ENCODE measurements around the gene XKR8. TPM values are rescaled to one million over a fixed set of nuclear protein-coding genes. Genes with fewer than 3 reads are reported as not detected.

The XKR8 gene
- total RNA-seq, 2 donors from 2014 or later, result 7.1 to 9.8 TPM

DNA sequence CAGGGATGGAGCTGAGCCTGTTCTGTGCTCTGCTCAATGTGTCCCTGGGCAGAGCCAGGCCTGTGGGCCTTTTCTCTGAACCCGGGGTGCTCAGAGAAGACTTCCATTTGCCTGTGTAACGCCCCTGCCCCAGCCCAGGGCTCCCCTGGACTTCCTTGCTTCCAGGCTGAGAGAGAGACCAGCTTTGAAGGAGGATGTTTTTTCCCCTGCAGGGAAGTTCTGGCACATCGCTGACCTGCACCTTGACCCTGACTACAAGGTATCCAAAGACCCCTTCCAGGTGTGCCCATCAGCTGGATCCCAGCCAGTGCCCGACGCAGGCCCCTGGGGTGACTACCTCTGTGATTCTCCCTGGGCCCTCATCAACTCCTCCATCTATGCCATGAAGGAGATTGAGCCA is 14.8 kb upstream of the XKR8 start:
- intact Hi-C loops (cut with DNase I), result no loop called here

DNA sequence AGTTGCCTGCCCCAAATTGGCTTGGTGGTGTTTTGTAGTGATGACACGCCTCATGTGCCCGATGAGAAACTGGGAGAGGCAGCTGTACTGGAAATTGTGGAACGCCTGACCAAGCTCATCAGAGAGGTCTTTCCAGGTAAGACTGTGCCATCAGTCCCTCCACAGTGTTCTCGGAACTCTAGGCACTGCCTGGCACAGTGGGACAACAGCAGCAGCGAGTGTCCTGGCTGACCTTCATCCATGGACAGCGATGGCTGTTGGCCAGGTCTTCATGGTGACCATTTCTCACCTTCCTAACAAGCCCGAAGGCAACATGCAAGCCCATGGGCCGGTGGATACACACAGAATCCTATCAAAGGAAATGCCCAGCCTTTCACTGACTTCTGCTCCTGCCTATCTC is 10.7 kb upstream of the XKR8 start:
- intact Hi-C loops (cut with DNase I), result no loop called here
- DNase-seq, result no peak
- TF ChIP-seq, protein P1, sequence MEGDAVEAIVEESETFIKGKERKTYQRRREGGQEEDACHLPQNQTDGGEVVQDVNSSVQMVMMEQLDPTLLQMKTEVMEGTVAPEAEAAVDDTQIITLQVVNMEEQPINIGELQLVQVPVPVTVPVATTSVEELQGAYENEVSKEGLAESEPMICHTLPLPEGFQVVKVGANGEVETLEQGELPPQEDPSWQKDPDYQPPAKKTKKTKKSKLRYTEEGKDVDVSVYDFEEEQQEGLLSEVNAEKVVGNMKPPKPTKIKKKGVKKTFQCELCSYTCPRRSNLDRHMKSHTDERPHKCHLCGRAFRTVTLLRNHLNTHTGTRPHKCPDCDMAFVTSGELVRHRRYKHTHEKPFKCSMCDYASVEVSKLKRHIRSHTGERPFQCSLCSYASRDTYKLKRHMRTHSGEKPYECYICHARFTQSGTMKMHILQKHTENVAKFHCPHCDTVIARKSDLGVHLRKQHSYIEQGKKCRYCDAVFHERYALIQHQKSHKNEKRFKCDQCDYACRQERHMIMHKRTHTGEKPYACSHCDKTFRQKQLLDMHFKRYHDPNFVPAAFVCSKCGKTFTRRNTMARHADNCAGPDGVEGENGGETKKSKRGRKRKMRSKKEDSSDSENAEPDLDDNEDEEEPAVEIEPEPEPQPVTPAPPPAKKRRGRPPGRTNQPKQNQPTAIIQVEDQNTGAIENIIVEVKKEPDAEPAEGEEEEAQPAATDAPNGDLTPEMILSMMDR (IDR thresholded peaks at IDR 0.05), result no peak
- Histone ChIP-seq H3K27ac (no peak overlapping the region), H3K9me3 (no peaks in the 10 kb centered on the region), H3K9ac (ENCODE audit: low read depth in 2 of 2, low read length in 2 of 2) (no peak overlapping the region), H3K4me1 (no peaks in the 10 kb centered on the region), H3K36me3 (no peaks in the 10 kb centered on the region), H3K4me3 (no peak overlapping the region), H3K27me3 (no peaks in the 10 kb centered on the region)

More for the DNA sequence above, 14.8 kb upstream of the XKR8 start:
- H3K36me3 ChIP-seq, result no peaks in the 10 kb centered on the region
- H3K4me3 ChIP-seq, result no peak overlapping the region
- H3K27ac ChIP-seq, result no peak overlapping the region
- no peaks in the 10 kb centered on the region for H3K27me3 ChIP-seq
- no peak for DNase-seq
- no peak overlapping the region for H3K9ac ChIP-seq (ENCODE audit: low read depth in 2 of 2, low read length in 2 of 2)
- no peaks in the 10 kb centered on the region for H3K9me3 ChIP-seq
- H3K4me1 ChIP-seq, result no peaks in the 10 kb centered on the region
- TF ChIP-seq, protein P1 (IDR thresholded peaks at IDR 0.05), result no peak

DNA sequence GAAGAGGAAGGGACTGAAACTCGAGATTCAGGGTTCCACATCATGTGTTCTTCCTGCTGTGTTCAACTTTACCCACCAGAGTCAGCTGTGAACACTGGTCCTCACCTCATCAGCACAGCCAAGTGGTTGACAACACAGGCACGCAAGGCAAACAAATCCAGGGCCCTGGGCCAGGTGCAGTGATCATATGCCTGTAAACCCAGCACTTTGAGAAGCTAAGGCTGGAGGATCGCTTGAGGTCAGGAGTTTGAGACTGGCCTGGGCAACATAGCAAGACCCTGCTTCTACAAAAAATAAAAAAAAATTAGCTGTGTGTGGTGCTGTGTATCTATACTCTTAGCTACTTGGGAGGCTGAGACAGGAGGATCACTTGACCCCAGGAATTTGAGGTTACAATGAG is 8.4 kb upstream of the XKR8 start:
- Histone ChIP-seq H3K36me3 (no peaks in the 10 kb centered on the region), H3K9me3 (no peaks in the 10 kb centered on the region), H3K9ac (ENCODE audit: low read depth in 2 of 2, low read length in 2 of 2) (no peak overlapping the region), H3K4me1 (no peaks in the 10 kb centered on the region), H3K4me3 (no peak overlapping the region), H3K27me3 (no peaks in the 10 kb centered on the region), H3K27ac (peak overlapping the region; percentile 30)
- peak; percentile 35 for DNase-seq
- TF ChIP-seq, protein P1 (IDR thresholded peaks at IDR 0.05), result no peak
- intact Hi-C loops (cut with DNase I), result no loop called here

DNA sequence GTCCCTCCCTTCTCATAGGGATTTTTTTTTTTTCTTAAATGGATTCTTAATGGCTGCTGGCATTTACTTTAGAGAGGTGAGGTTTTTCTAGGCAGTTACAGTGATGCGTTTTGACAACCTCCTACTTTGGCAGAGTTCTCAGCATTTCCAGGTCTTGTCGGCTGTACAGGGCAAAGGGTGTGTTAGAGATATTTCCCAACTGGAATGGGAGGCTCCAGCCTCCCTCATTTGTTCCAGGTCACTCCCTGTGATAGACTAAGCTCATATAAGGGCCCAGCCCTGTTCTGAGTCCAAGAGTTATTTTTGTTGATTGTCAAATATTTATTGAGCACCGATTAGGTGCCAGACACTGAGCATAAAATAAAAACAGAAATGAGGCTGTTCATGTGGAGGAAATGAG is 7.6 kb upstream of the XKR8 start:
- no peaks in the 10 kb centered on the region for H3K9me3 ChIP-seq
- H3K27ac ChIP-seq, result peak overlapping the region; percentile 30
- H3K27me3 ChIP-seq, result no peaks in the 10 kb centered on the region
- H3K4me1 ChIP-seq, result no peaks in the 10 kb centered on the region
- no peak overlapping the region for H3K9ac ChIP-seq (ENCODE audit: low read depth in 2 of 2, low read length in 2 of 2)
- H3K4me3 ChIP-seq, result no peak overlapping the region
- DNase-seq, result peak; percentile 63
- intact Hi-C loops (cut with DNase I), result no loop called here
- TF ChIP-seq, protein P1 (IDR thresholded peaks at IDR 0.05), result no peak
- no peaks in the 10 kb centered on the region for H3K36me3 ChIP-seq

DNA sequence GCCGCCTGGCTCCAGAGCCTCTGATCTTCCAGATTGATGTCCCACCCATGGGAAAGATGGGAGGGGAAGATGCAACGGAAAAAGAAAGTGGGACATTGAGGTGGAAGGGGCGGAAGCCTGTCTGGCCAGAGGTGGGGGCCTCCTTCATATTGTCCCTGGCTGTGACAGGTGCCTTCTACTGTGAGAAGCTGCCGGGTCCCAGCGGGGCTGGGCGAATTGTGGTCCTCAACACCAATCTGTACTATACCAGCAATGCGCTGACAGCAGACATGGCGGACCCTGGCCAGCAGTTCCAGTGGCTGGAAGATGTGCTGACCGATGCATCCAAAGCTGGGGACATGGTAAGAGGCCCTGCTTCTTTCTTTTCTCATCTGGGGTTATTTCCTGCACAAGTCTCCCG is 5.6 kb upstream of the XKR8 start:
- H3K27ac ChIP-seq, result no peak overlapping the region
- H3K9ac ChIP-seq (ENCODE audit: low read depth in 2 of 2, low read length in 2 of 2), result no peak overlapping the region
- no peaks in the 10 kb centered on the region for H3K36me3 ChIP-seq
- no peak overlapping the region for H3K4me3 ChIP-seq
- H3K4me1 ChIP-seq, result no peaks in the 10 kb centered on the region
- H3K27me3 ChIP-seq, result no peaks in the 10 kb centered on the region
- no peaks in the 10 kb centered on the region for H3K9me3 ChIP-seq
- TF ChIP-seq, protein P1 (IDR thresholded peaks at IDR 0.05), result no peak
- intact Hi-C loops (cut with DNase I), result no loop called here
- DNase-seq, result no peak

DNA sequence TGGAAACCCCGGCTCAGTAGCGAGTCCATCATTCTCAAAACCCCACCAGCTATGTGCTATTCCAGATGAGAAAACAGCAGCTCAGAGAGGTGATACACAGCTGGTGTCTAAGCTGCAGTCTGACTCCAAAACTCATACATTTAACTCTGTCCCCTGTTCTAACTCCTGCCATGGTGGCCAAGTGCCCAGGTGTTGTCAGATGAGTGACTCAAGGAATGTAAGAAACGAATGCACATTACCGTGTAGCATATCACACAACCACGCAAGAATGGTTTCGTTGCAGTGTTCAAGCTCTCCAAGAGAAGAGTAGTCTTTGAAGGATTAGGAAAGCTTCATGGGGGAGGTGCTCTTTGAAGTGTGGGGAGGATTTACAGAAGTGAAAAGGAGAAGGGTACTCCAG is 4.7 kb upstream of the XKR8 start:
- intact Hi-C loops (cut with DNase I), result no loop called here
- Histone ChIP-seq H3K9ac (ENCODE audit: low read depth in 2 of 2, low read length in 2 of 2) (no peak overlapping the region), H3K36me3 (no peaks in the 10 kb centered on the region), H3K4me3 (no peak overlapping the region), H3K27ac (no peak overlapping the region), H3K4me1 (no peaks in the 10 kb centered on the region), H3K27me3 (no peaks in the 10 kb centered on the region), H3K9me3 (no peaks in the 10 kb centered on the region)
- no peak for DNase-seq
- TF ChIP-seq, protein P1 (IDR thresholded peaks at IDR 0.05), result no peak
